ENCODE results near the gene HOXB13.

HOXB13 gene

GRCh38 chr17:48748718-48749566 is 20.4 kb upstream of the HOXB13 start:
- no peak for DNase-seq

GRCh38 chr17:48747445-48748363 is 19.2 kb upstream of the HOXB13 start:
- DNase-seq: no peak

- DNase-seq: no peak
These were observed 18.4 kb upstream of the HOXB13 start for GRCh38 chr17:48746916-48747444.

GRCh38 chr17:48745381-48746275 is 17.1 kb upstream of the HOXB13 start:
- DNase-seq: no peak

GRCh38 chr17:48740537-48740936 is 12.0 kb upstream of the HOXB13 start:
- no peak for DNase-seq

GRCh38 chr17:48738803-48739526 is 10.4 kb upstream of the HOXB13 start:
- DNase-seq: no peak

- no peak for DNase-seq
These were observed 9.9 kb upstream of the HOXB13 start for GRCh38 chr17:48738424-48738802.

- no peak for DNase-seq
These were observed 8.9 kb upstream of the HOXB13 start for GRCh38 chr17:48737330-48738043.

- no peak for DNase-seq
These were observed 6.5 kb upstream of the HOXB13 start for GRCh38 chr17:48735062-48735351.

- no peak for DNase-seq
These were observed 5.9 kb upstream of the HOXB13 start for GRCh38 chr17:48734333-48735061.

GRCh38 chr17:48733632-48734328 is 5.2 kb upstream of the HOXB13 start:
- DNase-seq: no peak

GRCh38 chr17:48732688-48733629 is 4.4 kb upstream of the HOXB13 start:
- DNase-seq: no peak

- DNase-seq: no peak
These were observed 2.8 kb upstream of the HOXB13 start for GRCh38 chr17:48731355-48731754.

GRCh38 chr17:48730240-48730550 is 1.6 kb upstream of the HOXB13 start:
- no peak for DNase-seq

- no peak for DNase-seq
These were observed 1.0 kb upstream of the HOXB13 start for GRCh38 chr17:48729335-48730239.

GRCh38 chr17:48727415-48728175 is 955 bp downstream of the HOXB13 start:
- DNase-seq: no peak

GRCh38 chr17:48726916-48727286 is 1.6 kb downstream of the HOXB13 start:
- DNase-seq: no peak

Measured in CD4-positive, alpha-beta T cell treated with Interferon alpha-2 for 1 hour (primary cell).